Spinal cord (tissue), 10 donors: ENCODE data around the gene MSANTD2. TPM values are rescaled to one million over a fixed set of nuclear protein-coding genes. Genes with fewer than 3 reads are reported as not detected.

Experiments
- DNase-seq, 6 donors: peaks; one replicate each; pipeline versions ENCODE4 v3.0.0 to v3.0.0-alpha.2; 2013 to 2015; ENCODE audit warnings: low spot score in 6 of 6, low read depth in 4 of 6
- H3K27ac ChIP-seq: one replicate; pipeline ENCODE4 v1.5.1; 2013; ENCODE audit warnings: low read depth, low read length, control low read depth
- H3K27me3 ChIP-seq: one replicate; pipeline ENCODE4 v1.6.1; 2013; ENCODE audit warnings: low read length; ENCODE audit not compliant: control insufficient read depth, insufficient read depth
- H3K36me3 ChIP-seq: one replicate; pipeline ENCODE4 v1.6.1; 2013; ENCODE audit warnings: low read length; ENCODE audit not compliant: control insufficient read depth, insufficient read depth
- H3K4me1 ChIP-seq: one replicate; pipeline ENCODE4 v1.6.1; 2013; ENCODE audit warnings: low read length; ENCODE audit not compliant: control insufficient read depth, insufficient read depth
- H3K4me3 ChIP-seq: one replicate; pipeline ENCODE4 v1.5.1; 2013; ENCODE audit warnings: low read depth, low read length, control low read depth
- H3K9me3 ChIP-seq: one replicate; pipeline ENCODE4 v1.6.1; 2013; ENCODE audit warnings: low read length; ENCODE audit not compliant: control insufficient read depth, insufficient read depth
- WGBS: methylation state at CpG from one replicate; pipeline ENCODE4 v1.1.5; 2013; ENCODE audit warnings: missing lambda C conversion rate; ENCODE audit not compliant: insufficient coverage; 5-methylcytosine and 5-hydroxymethylcytosine counted together
- polyA plus RNA-seq, 2 donors: library from polyadenylated mRNA; unstranded; fragments of 120-200 nt; gene quantifications; one replicate each; pipeline ENCODE4 v1.2.1, GENCODE V29; 2013; ENCODE audit not compliant: insufficient read length in 2 of 2
- total RNA-seq, 2 donors: library from RNA; depleted of rRNA in 1 of 2; stranded (reverse); fragments of 120-200 nt in 1 of 2; fragments of >200 nt in 1 of 2; gene quantifications; one replicate each; pipeline versions ENCODE4 v1.2.3 to v1.2.4, GENCODE V29; 2013 to 2014
- donor health status: healthy.

Gene MSANTD2
- total and polyA plus RNA-seq, 4 donors: 17.8 to 28.4 (median 22.6) TPM

- peak in 1 of 6 donors; percentile 14 for DNase-seq
- WGBS: 2% methylated on average over 45 of the region's 45 CpGs
- Histone ChIP-seq H3K4me3 (peak overlapping the region; percentile 30), H3K4me1 (peaks cover 45% of the 10 kb centered on the region), H3K36me3 (peaks cover 3% of the 10 kb centered on the region), H3K27me3 (peaks cover 52% of the 10 kb centered on the region), H3K9me3 (no peaks in the 10 kb centered on the region), H3K27ac (no peak overlapping the region)
Observed at GRCh38 chr11:124762624-124763155, 37.5 kb downstream of the MSANTD2 start.

GRCh38 chr11:124762105-124762623, 38.0 kb downstream of the MSANTD2 start, which contains the start of gene ESAM:
Gene ESAM, minus strand, starts transcription at chr11:124762290. Its CDS starts 136 bp downstream, at chr11:124762154.
- under 1% methylated on average over 55 of the region's 55 CpGs for whole genome bisulfite sequencing
- H3K27ac ChIP-seq: peak within 1 kb of the TSS; percentile 43
- no peaks in the 10 kb centered on the region for H3K9me3 ChIP-seq
- H3K27me3 ChIP-seq: peaks cover 58% of the 10 kb centered on the region
- peak within 1 kb of the TSS; percentile 30 for H3K4me3 ChIP-seq
- peaks cover under 1% of the 10 kb centered on the region for H3K36me3 ChIP-seq
- no peak for DNase-seq
- H3K4me1 ChIP-seq: peaks cover 45% of the 10 kb centered on the region

GRCh38 chr11:124761301-124762104, 38.7 kb downstream of the MSANTD2 start:
- Histone ChIP-seq H3K4me3 (peak overlapping the region; percentile 22), H3K27me3 (peaks cover 64% of the 10 kb centered on the region), H3K36me3 (no peaks in the 10 kb centered on the region), H3K27ac (peak overlapping the region; percentile 43), H3K4me1 (peaks cover 45% of the 10 kb centered on the region), H3K9me3 (no peaks in the 10 kb centered on the region)
- WGBS: 21% methylated on average over 16 of the region's 25 CpGs
- DNase-seq: no peak

GRCh38 chr11:124760806-124761205, 39.4 kb downstream of the MSANTD2 start:
- DNase-seq: no peak
- no peaks in the 10 kb centered on the region for H3K36me3 ChIP-seq
- WGBS: 83% methylated on average over 2 of the region's 3 CpGs
- no peaks in the 10 kb centered on the region for H3K9me3 ChIP-seq
- peaks cover 45% of the 10 kb centered on the region for H3K4me1 ChIP-seq
- peaks cover 71% of the 10 kb centered on the region for H3K27me3 ChIP-seq
- H3K27ac ChIP-seq: peak overlapping the region; percentile 43
- peak overlapping the region; percentile 22 for H3K4me3 ChIP-seq

- WGBS: 12% methylated on average over 24 of the region's 25 CpGs
- Histone ChIP-seq H3K27me3 (peaks cover 75% of the 10 kb centered on the region), H3K9me3 (no peaks in the 10 kb centered on the region), H3K27ac (peak overlapping the region; percentile 43), H3K4me3 (peak overlapping the region; percentile 22), H3K4me1 (peaks cover 45% of the 10 kb centered on the region), H3K36me3 (no peaks in the 10 kb centered on the region)
- DNase-seq: no peak
Observed at GRCh38 chr11:124760205-124760652, 40.0 kb downstream of the MSANTD2 start.

- peak in 2 of 6 donors; percentile 16 to 46 for DNase-seq
Observed at GRCh38 chr11:124759266-124760204, 40.7 kb downstream of the MSANTD2 start.

GRCh38 chr11:124758355-124759265, 41.6 kb downstream of the MSANTD2 start:
- peak in 2 of 6 donors; percentile 78 to 81 for DNase-seq
- Histone ChIP-seq H3K4me3 (peak overlapping the region; percentile 34), H3K9me3 (no peaks in the 10 kb centered on the region), H3K27me3 (peaks cover 89% of the 10 kb centered on the region), H3K4me1 (peaks cover 45% of the 10 kb centered on the region), H3K36me3 (peaks cover 1% of the 10 kb centered on the region), H3K27ac (peak overlapping the region; percentile 2)
- 2% methylated on average over 51 of the region's 53 CpGs for WGBS

More at GRCh38 chr11:124759266-124760204, 40.7 kb downstream of the MSANTD2 start:
- Histone ChIP-seq H3K4me3 (peak overlapping the region; percentile 34), H3K36me3 (no peaks in the 10 kb centered on the region), H3K27me3 (peaks cover 81% of the 10 kb centered on the region), H3K27ac (peak overlapping the region; percentile 43), H3K9me3 (no peaks in the 10 kb centered on the region), H3K4me1 (peaks cover 45% of the 10 kb centered on the region)
- WGBS: 14% methylated on average over 38 of the region's 52 CpGs

- 33% methylated on average over 3 of the region's 3 CpGs for WGBS
- Histone ChIP-seq H3K27me3 (peaks cover 94% of the 10 kb centered on the region), H3K9me3 (no peaks in the 10 kb centered on the region), H3K27ac (no peak overlapping the region), H3K36me3 (peaks cover 3% of the 10 kb centered on the region), H3K4me1 (peaks cover 34% of the 10 kb centered on the region), H3K4me3 (no peak overlapping the region)
- DNase-seq: no peak
Observed at GRCh38 chr11:124757320-124757719, 42.9 kb downstream of the MSANTD2 start.
